HepG2 (cell line): ENCODE measurements around the gene SLC5A3. TPM values are rescaled to one million over a fixed set of nuclear protein-coding genes. Genes with fewer than 3 reads are reported as not detected.

Experiments
- ATAC-seq: fragments of 200-7000 bp; cut with Tn5 transposase; 3 replicates; pipeline ENCODE4 v1.9.1; 2020; ENCODE audit warnings: mild to moderate bottlenecking, moderate library complexity
- BruUV-seq: library from RNA; stranded (reverse); fragments of 400-500 nt; replicated peaks from 2 replicates; lab custom pipeline; 2021; lab: Mats Ljungman, UMichigan
- CTCF ChIA-PET: fragments of 300-600 bp; formaldehyde crosslinking; extraction: SDS; loops from one replicate; lab custom pipeline; 2021; ENCODE audit warnings: low total read pairs, inconsistent platforms, low intra/inter-chr PET ratio; lab: Yijun Ruan, JAX
- POLR2A ChIA-PET: fragments of 350-600 bp; sonication (Branson Sonifier 250); formaldehyde crosslinking; loops from one replicate; lab custom pipeline; 2020; ENCODE audit warnings: antibody characterized with exemption, inconsistent platforms; lab: Yijun Ruan, JAX
- DNase-seq: peaks from one replicate; pipeline ENCODE4 v3.0.0-alpha.2; 2015; ENCODE audit warnings: low spot score
- FAIRE-seq: peaks from 3 replicates; lab custom pipeline; 2011; peaks lifted over from hg19 to GRCh38; lab: Jason Lieb, UNC
- H2AFZ ChIP-seq: one replicate; pipeline ENCODE4 v1.6.1; 2011; ENCODE audit warnings: low read length, inconsistent platforms
- H3K27ac ChIP-seq: fragments of 300-600 bp; 3 replicates; pipeline ENCODE4 v1.8.0; 2011; ENCODE audit warnings: mixed run types, mild to moderate bottlenecking, mixed read lengths, low read length, inconsistent platforms; ENCODE audit not compliant: insufficient read depth; ENCODE audit errors: extremely low read length
- H3K27me3 ChIP-seq, 2 experiments: fragments of 200-600 bp in 1 of 2; 2 replicates in 1 of 2; 3 replicates in 1 of 2; pipeline versions ENCODE4 v1.6.0 to v1.8.0; 2011; ENCODE audit warnings: low read length in 2 of 2, mild to moderate bottlenecking in 2 of 2, moderate library complexity in 2 of 2, inconsistent platforms in 1 of 2; ENCODE audit not compliant: insufficient read depth in 2 of 2, control insufficient read depth in 1 of 2
- H3K36me3 ChIP-seq, 2 experiments: fragments of 200-600 bp in 1 of 2; replicated peaks in 1 of 2; 2 replicates in 1 of 2; 3 replicates in 1 of 2; pipeline versions ENCODE4 v1.5.1 to v1.8.0; 2011; ENCODE audit warnings: low read length in 2 of 2, inconsistent platforms in 1 of 2; ENCODE audit not compliant: insufficient read depth in 2 of 2, control insufficient read depth in 1 of 2
- H3K4me1 ChIP-seq: 2 replicates; pipeline ENCODE4 v1.5.1; 2012; ENCODE audit warnings: low read length, inconsistent platforms; ENCODE audit not compliant: insufficient read depth
- H3K4me2 ChIP-seq: 2 replicates; pipeline ENCODE4 v1.6.0; 2011; ENCODE audit warnings: low read depth, low read length, inconsistent platforms
- H3K4me3 ChIP-seq, 3 experiments: fragments of 200-600 bp in 1 of 3; sonication (generic), shearing (Covaris generic) in 1 of 3; replicated peaks in 1 of 3; 2 replicates each; pipeline ENCODE4 v1.5.1; 2011 to 2016; ENCODE audit warnings: low read length in 3 of 3, inconsistent platforms in 2 of 3, low read depth in 2 of 3, mild to moderate bottlenecking in 2 of 3, control low read depth in 1 of 3, mixed read lengths in 1 of 3; ENCODE audit not compliant: insufficient read depth in 1 of 3
- H3K79me2 ChIP-seq: one replicate; pipeline ENCODE4 v1.6.1; 2011; ENCODE audit warnings: low read length, inconsistent platforms; ENCODE audit not compliant: insufficient read depth
- H3K9ac ChIP-seq: 2 replicates; pipeline ENCODE4 v1.6.0; 2011; ENCODE audit warnings: mild to moderate bottlenecking, low read depth, low read length, inconsistent platforms; ENCODE audit not compliant: insufficient read depth
- H3K9me3 ChIP-seq: 2 replicates; pipeline ENCODE4 v1.5.1; 2012; ENCODE audit warnings: mild to moderate bottlenecking, low read length
- H4K20me1 ChIP-seq: 2 replicates; pipeline ENCODE4 v1.6.0; 2011; ENCODE audit warnings: inconsistent platforms, mild to moderate bottlenecking, low read length, moderate library complexity; ENCODE audit not compliant: insufficient read depth
- CTCF ChIP-seq: sonication (generic); formaldehyde crosslinking; IDR thresholded peaks from 2 replicates; pipeline ENCODE4 v1.5.0; 2020; ENCODE audit warnings: mild to moderate bottlenecking, missing genetic modification reagents, moderate library complexity
- WGBS: methylation state at CpG from one replicate; pipeline ENCODE4 v1.1.6; 2017; ENCODE audit warnings: low lambda C conversion rate; 5-methylcytosine and 5-hydroxymethylcytosine counted together
- in situ Hi-C: cut with HindIII; loops from 2 replicates; pipeline ENCODE4 v1.10.0; 2017; ENCODE audit warnings: low pct_unique_long_range_greater_than_20kb; ENCODE audit not compliant: extremely low pct_ligation_motif_present
- intact Hi-C: fragments of 100-400 bp; cut with micrococcal nuclease; formaldehyde crosslinking; loops from one replicate; pipeline ENCODE4 v1.10.0; 2022; ENCODE audit not compliant: unreplicated experiment
- polyA plus RNA-seq, 8 experiments: library from polyadenylated mRNA; depleted of rRNA in 3 of 8; stranded (reverse) in 7 of 8; unstranded in 1 of 8; fragments of >200 nt; fragmentation: Illumina TruSeq in 4 of 8; extraction: Trizol in 4 of 8; gene quantifications; 2 replicates each; pipeline versions ENCODE4 v1.2.1 to v1.2.3, GENCODE V29; 2011 to 2016; ENCODE audit warnings: low read depth in 4 of 8, missing spikeins in 1 of 8, mixed read lengths in 1 of 8; ENCODE audit not compliant: insufficient read depth in 1 of 8
- total RNA-seq, 5 experiments: library from RNA; depleted of rRNA; stranded (reverse); fragments of >200 nt; fragmentation: Illumina TruSeq; extraction: Trizol; gene quantifications; 2 replicates each; pipeline ENCODE4 v1.2.3, GENCODE V29; 2016; ENCODE audit warnings: low read depth in 1 of 5
- TF ChIP-seq, protein P1 (sequence below): IDR thresholded peaks from 2 replicates; pipeline ENCODE4 v1.6.1; 2016; ENCODE audit warnings: missing compliant biosample characterization, missing genetic modification reagents, borderline replicate concordance

Gene SLC5A3
- total and polyA plus RNA-seq, 2 of the 13 experiments (the other 11 are each of a cell fraction or from before 2014, with no cell fraction given): 5.6 to 11.2 TPM

DNA sequence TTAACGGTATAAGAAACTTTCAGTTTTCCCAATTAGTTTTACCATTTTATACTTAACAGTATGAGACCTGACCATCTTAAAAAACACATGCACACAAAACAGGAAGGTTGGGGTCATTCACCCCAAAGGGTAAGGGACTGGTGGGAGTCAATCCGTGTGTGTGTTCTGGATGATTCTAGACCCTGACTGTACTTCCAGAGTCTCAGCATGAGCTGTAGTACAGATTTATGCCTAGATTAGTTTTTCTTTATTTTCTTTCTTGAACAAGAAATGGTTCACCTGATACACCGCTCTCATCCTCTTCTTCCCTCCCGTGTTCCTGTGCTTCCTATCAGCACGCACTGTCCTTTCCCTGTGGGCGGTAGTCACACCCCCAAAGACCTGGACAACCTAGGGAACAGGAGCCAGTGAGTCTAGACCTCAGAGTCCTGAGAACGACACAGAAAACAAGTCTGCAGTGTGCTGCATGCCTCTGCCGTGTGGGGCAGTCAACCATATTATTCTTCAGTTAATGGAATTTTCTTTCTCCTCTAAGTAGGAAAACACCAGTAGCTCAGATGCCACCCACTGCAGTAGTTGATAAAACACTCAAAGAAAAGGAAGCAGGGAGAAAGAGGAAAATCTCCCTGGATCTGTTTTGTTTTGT is 38.9 kb upstream of the SLC5A3 start:
- peaks cover 56% of the 10 kb centered on the region for H3K4me1 ChIP-seq
- in situ Hi-C loops (no loop called here), intact Hi-C loops (no loop called here)
- ChIA-PET POLR2A (interaction anchor here (0.7 kb wide), 1 partner anchor 10 kb away, joined by 3 read pairs; no protein-coding TSS in a partner anchor), CTCF (no interaction called here)
- no peaks in the 10 kb centered on the region for H3K9me3 ChIP-seq
- DNase-seq (peak; percentile 43), FAIRE-seq (no peak), ATAC-seq (peak; percentile 88)
- H2AFZ ChIP-seq: no peak overlapping the region
- no peaks in the 10 kb centered on the region for H3K36me3 ChIP-seq
- peak overlapping the region; percentile 43 for H3K4me2 ChIP-seq
- H3K27ac ChIP-seq: no peak overlapping the region
- H3K9ac ChIP-seq: no peak overlapping the region
- no peaks in the 10 kb centered on the region for H3K79me2 ChIP-seq
- H3K4me3 ChIP-seq: 0 out of 6 replicates have a peak overlapping the region, but pooled peaks of 1 of the 3 experiments have one; percentile 7
- H3K27me3 ChIP-seq: peaks cover 1 to 13% of the 10 kb centered on the region in 2 experiments; a peak in 3 of 5 replicates
- TF ChIP-seq, protein P1, sequence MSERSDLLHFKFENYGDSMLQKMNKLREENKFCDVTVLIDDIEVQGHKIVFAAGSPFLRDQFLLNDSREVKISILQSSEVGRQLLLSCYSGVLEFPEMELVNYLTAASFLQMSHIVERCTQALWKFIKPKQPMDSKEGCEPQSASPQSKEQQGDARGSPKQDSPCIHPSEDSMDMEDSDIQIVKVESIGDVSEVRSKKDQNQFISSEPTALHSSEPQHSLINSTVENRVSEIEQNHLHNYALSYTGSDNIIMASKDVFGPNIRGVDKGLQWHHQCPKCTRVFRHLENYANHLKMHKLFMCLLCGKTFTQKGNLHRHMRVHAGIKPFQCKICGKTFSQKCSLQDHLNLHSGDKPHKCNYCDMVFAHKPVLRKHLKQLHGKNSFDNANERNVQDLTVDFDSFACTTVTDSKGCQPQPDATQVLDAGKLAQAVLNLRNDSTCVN (CRISPR knock-in tag): peak; percentile 96
- TF ChIP-seq CTCF (CRISPR knock-in tag): no peak
- WGBS: 13% methylated on average over 8 of the region's 8 CpGs
- BruUV-seq: no TSS peak
- H4K20me1 ChIP-seq: no peaks in the 10 kb centered on the region
